ENCODE data around the gene NR0B2.
A peak's percentile ranks its signal among the peaks of the same experiment; 100 is the strongest.
"Not testable (repeated sequence)": the region's sequence is repeated elsewhere in the genome, so short reads cannot be mapped to it uniquely, and the experiment has no call there.

NR0B2 gene

DNA sequence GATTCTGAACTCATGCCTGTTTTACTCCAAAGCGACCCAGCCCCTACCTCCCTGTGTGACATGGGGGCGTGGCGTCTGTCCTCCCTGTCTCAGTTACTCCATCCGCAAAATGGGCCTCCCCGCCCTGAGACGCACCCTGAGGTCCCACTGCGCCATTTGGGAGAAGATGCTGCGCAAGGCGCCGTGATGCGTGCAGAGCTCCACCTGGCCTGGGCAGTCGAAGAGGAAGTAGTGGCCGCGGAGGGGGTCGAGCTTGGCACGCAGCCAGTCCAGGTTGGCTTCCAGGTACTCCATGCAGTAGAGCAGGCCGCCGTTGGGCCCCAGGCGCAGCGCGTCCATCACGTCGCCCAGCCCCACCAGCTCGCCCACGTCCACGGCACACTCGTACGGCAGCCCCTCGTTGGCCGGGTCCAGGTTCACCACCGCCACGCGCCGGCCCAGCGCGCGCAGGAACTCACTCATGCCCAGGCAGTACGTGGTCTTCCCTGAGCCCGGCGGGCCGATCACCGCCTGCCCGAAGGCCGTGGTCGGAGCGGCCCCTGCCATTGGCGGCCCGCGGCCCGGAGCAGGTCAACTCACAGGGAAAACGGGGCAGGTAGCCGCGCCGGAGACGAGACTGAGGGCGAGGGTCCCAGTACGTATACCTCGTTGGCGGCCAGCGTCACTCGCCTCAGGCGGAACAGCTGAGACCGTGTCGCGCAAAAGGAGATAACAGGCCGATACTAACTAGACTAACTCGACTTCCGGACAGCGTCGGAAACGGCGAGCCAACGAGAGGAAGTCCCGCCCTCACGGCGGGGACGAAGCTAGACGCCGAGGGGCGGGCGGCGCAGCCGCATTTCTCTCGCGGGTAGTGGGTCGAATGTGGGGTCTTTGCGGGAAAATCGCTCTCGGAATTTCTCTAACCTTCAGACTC, 24.0 kb downstream of the NR0B2 start, which contains the start of gene GPN2:
GPN2 (minus strand) TSS at position 733 of the 916 bp plus-strand sequence; CDS start at position 546, 187 bp downstream.
- no peak for DNase-seq (ENCODE audit: low read depth)

DNA sequence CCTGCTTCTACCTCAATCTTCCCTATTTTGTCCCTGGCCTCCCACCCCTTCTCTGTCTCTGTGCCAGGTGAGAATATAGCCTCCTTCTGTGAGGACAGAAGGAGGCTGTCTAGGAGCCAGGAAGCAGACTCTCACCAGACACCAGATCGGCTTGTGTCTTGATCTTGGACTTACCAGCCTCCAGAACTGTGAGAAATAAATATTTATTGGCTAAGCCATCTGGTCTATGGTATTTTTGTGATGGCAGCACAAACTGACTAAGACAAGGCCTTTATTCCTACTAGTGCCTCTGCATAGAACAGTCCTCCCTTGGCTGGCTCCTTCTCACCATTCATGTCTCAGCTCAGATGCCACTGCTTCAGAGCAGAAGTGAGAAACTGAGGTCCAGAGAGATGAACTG, 25.5 kb downstream of the NR0B2 start:
- DNase-seq (ENCODE audit: low read depth) = no peak

GRCh38 chr1:26887125-26887524, 26.6 kb downstream of the NR0B2 start:
- DNase-seq (ENCODE audit: low read depth) = no peak

GRCh38 chr1:26882696-26883463, 30.9 kb downstream of the NR0B2 start:
- no peak for DNase-seq (ENCODE audit: low read depth)

- not testable (repeated sequence) for DNase-seq (ENCODE audit: low read depth)
Measured at GRCh38 chr1:26881611-26882010, 32.2 kb downstream of the NR0B2 start.

GRCh38 chr1:26879793-26880192, 34.0 kb downstream of the NR0B2 start:
- no peak for DNase-seq (ENCODE audit: low read depth)

GRCh38 chr1:26877326-26877725, 36.4 kb downstream of the NR0B2 start:
- no peak for DNase-seq (ENCODE audit: low read depth)

DNA sequence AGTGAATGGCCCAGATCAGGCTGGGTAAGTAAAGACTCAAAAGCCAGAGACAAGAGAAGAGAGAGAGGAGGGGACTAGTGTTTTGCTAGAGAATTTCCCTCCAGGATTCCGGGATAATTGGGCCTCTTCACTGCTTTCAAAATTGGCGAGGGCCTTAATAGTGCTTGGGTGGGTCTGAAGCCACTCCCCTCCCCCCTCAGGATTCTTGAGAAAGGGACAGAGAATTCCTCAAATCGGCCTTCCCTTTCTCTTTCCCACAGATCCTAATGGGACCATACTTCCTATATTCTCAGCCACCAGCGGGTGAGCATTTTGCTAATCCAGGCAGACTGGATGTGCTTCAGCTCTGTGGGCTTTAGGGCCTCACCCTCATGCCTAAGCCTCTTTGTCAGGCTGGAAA, 38.9 kb downstream of the NR0B2 start:
- no peak for DNase-seq (ENCODE audit: low read depth)

DNA sequence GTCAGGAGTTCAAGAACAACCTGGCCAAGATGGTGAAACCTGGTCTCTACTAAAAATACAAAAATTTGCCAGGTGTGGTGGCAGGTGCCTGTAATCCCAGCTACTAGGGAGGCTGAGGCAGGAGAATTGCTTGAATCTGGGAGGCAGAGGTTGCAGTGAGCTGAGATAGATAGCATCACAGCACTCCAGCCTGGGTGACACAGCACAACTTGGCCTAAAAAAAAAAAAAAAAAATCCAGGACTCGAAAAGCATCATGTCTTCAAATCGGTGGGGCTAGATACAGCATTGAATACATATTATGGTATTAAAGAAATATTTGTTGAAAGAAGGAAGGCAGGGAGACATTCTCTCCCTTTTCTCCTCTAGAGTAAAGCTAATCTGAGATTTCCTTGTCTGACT, 40.7 kb downstream of the NR0B2 start:
- DNase-seq (ENCODE audit: low read depth) = not testable (repeated sequence)

- DNase-seq (ENCODE audit: low read depth) = peak; percentile 87
Measured at GRCh38 chr1:26864610-26865480, 48.9 kb downstream of the NR0B2 start.

- no peak for DNase-seq (ENCODE audit: low read depth)
Measured at GRCh38 chr1:26863685-26864077, 50.1 kb downstream of the NR0B2 start.

DNA sequence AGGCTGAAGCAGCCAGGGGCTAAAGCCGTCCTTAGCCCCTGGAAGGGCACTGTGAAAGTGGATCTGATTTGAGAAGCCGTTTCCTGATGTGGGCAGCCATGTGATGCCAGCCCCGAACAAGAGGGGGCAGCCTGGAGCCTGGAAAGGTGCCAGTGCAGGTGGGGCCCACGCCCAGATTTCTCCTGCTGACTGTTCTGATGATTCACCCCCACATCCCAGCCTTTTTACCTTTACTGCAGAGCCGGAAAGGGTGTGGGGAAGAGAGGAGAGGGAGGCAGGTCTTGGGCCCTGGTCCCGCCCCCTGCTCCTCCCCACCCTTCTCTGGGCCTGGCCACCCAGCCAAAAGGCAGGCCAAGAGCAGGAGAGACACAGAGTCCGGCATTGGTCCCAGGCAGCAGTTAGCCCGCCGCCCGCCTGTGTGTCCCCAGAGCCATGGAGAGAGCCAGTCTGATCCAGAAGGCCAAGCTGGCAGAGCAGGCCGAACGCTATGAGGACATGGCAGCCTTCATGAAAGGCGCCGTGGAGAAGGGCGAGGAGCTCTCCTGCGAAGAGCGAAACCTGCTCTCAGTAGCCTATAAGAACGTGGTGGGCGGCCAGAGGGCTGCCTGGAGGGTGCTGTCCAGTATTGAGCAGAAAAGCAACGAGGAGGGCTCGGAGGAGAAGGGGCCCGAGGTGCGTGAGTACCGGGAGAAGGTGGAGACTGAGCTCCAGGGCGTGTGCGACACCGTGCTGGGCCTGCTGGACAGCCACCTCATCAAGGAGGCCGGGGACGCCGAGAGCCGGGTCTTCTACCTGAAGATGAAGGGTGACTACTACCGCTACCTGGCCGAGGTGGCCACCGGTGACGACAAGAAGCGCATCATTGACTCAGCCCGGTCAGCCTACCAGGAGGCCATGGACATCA, 50.7 kb downstream of the NR0B2 start, which contains the start of gene SFN:
SFN (plus strand) TSS at position 369 of the 904 bp plus-strand sequence; CDS start at position 433, 64 bp downstream.
- no peak for DNase-seq (ENCODE audit: low read depth)

- no peak for DNase-seq (ENCODE audit: low read depth)
Measured at GRCh38 chr1:26861889-26862378, 51.8 kb downstream of the NR0B2 start.
